HG03457 (cell line): ENCODE measurements around the gene GNG12.

Source experiments
- ATAC-seq: cut with Tn5 transposase; IDR thresholded peaks from one replicate; pipeline ENCODE4 v1.9.1; 2021; ENCODE audit warnings: moderate number of reproducible peaks; ENCODE audit not compliant: unreplicated experiment

The GNG12 gene

GRCh38 chr1:67843331-67843730, 10.1 kb upstream of the GNG12 start:
- no peak for ATAC-seq

- no peak for ATAC-seq
Observed at GRCh38 chr1:67840449-67840848, 7.2 kb upstream of the GNG12 start.

- no peak for ATAC-seq
Observed at GRCh38 chr1:67839826-67840225, 6.6 kb upstream of the GNG12 start.

GRCh38 chr1:67838180-67838910, 5.1 kb upstream of the GNG12 start:
- no peak for ATAC-seq

GRCh38 chr1:67836769-67837168, 3.5 kb upstream of the GNG12 start:
- ATAC-seq = no peak

GRCh38 chr1:67835663-67836452, 2.6 kb upstream of the GNG12 start:
- no peak for ATAC-seq

GRCh38 chr1:67834246-67834877, 1.1 kb upstream of the GNG12 start:
- ATAC-seq = no peak

- ATAC-seq = no peak
Observed at GRCh38 chr1:67833602-67833940, 304 bp upstream of the GNG12 start.

- ATAC-seq = no peak
Observed at GRCh38 chr1:67831850-67832513, 1.3 kb downstream of the GNG12 start.

- ATAC-seq = no peak
Observed at GRCh38 chr1:67830928-67831830, 2.1 kb downstream of the GNG12 start.

GRCh38 chr1:67830226-67830625, 3.0 kb downstream of the GNG12 start:
- ATAC-seq = no peak

GRCh38 chr1:67827688-67828087, 5.6 kb downstream of the GNG12 start:
- ATAC-seq = no peak

GRCh38 chr1:67825591-67825990, 7.7 kb downstream of the GNG12 start:
- ATAC-seq = no peak

GRCh38 chr1:67824766-67825165, 8.5 kb downstream of the GNG12 start:
- ATAC-seq = no peak

GRCh38 chr1:67823615-67824014, 9.7 kb downstream of the GNG12 start:
- ATAC-seq = no peak

- no peak for ATAC-seq
Observed at GRCh38 chr1:67821263-67821662, 12.0 kb downstream of the GNG12 start.

GRCh38 chr1:67818725-67819301, 14.5 kb downstream of the GNG12 start:
- ATAC-seq = no peak

GRCh38 chr1:67818162-67818561, 15.1 kb downstream of the GNG12 start:
- ATAC-seq = no peak

- ATAC-seq = no peak
Observed at GRCh38 chr1:67817319-67817718, 15.9 kb downstream of the GNG12 start.

- ATAC-seq = no peak
Observed at GRCh38 chr1:67816506-67816905, 16.8 kb downstream of the GNG12 start.
